Activated gamma-delta T cell (primary cell): ENCODE results near the gene TMEM95.

Experiments
- DNase-seq: peaks from one replicate; lab custom pipeline; 2025; lab: John Stamatoyannopoulos, UW

Gene TMEM95

DNA sequence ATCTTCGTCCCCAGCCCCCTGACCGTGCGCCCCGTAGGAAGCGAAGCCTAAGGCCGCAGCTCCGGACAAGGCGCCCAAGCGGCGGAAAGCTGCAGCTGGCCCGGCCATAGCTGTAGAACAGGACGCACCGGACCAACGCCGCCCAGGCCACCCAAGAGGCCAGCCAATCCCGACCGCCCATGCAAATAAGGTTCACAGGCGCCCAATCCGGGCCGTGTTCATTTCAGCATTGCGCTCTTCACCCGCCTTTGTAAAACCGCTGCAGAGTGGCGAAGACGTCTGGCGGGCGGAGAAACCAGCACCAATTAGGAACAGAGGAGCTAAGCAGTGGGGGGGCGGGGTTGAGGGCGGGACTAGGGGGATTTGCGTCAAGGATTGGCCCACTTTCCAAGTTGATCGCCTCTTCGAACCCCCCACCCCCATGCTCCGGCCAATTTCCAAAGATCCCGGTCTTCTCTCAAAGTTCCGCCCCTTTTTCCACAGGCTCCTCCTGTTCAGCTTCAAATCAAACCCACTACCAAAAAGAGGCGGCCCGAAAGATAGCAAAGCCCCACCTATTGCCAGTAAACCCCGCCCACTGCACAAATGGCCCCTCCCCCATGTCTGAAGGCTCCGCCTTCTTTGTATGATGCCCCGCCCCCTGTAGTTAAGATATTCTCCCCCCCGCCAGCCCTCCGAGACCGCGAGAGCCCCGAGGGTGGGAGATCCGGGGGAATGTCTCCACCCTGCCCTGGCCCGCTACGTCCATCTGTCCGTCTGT, 49.2 kb downstream of the TMEM95 start, which contains the start of gene TMEM256:
TMEM256 (minus strand) TSS at position 121 of the 760 bp plus-strand sequence; CDS start at position 108, 13 bp downstream.
- peak; percentile 79 for DNase-seq

DNA sequence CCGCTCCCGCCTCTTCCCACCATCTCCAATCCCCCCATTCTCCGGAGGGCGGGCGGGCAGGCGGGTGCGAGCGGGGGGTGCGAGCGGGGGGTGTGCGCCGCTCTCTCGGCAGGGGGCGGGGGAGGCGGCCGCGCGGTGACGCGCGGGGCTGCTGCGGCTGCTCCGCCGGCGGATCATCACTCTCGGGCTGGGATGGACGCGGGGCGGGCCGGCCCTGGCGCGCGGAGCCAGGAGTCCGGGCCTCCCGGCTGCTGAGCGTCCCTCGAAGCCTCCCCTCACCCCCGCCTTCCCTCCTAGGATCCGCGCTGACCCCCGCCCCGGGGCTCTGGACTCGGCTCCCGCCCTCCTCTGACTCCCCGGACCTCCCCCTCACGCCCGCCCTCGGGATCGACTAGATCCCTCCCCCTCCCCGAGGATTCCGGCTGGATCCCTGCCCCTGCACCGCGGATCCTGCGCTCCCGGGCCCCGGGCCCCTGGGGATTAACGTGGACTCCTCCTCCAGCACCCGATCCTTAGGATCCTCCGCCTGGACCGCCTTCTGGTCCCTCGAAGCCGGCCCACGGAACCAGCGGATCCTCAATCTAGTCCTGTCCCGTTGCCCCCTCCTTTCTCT, 49.9 kb downstream of the TMEM95 start:
- DNase-seq = peak; percentile 70

DNA sequence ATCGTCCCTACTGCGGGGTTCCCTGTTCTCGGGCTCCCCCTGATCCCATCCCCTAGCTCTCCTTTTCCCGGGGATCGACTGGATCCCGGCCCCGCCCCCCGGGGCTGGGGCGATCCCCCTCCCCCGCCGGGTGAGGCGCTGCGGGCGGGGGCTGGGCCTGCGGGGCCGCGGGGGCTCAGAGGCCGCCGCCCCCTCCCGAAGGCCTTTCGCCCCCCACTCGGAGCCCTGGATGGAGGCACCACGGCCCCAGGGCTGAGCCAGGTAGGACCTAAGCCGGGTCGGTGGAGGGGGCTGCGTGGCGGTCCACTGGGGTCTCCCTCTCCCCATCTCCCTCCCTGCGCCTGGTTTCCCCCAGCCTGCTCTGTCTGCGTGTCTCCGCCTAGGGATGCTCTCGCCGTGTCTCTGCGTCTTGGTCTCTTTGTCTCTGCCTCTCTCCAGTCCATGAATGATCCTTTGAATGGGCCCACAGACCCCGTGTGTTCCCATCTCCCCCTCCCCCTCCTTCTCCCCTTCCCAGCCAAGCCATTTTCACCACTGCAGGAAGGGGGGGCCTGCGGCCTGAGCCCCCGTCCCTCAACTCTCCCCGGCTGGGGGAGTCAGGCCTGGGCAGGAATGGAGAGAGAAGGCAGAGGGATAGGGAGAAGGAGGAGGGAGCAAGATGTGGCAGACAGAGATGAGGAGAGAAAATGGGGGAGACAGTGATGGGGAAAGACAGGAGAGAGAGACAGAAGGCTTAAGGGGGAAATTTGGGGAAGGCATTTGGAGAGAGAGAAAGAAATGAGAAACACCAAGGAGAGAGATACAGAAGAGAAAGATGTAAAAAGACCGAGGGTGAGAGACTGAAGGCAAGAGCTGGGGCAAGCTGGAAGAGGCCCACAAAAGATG, 50.6 kb downstream of the TMEM95 start:
- no peak for DNase-seq

DNA sequence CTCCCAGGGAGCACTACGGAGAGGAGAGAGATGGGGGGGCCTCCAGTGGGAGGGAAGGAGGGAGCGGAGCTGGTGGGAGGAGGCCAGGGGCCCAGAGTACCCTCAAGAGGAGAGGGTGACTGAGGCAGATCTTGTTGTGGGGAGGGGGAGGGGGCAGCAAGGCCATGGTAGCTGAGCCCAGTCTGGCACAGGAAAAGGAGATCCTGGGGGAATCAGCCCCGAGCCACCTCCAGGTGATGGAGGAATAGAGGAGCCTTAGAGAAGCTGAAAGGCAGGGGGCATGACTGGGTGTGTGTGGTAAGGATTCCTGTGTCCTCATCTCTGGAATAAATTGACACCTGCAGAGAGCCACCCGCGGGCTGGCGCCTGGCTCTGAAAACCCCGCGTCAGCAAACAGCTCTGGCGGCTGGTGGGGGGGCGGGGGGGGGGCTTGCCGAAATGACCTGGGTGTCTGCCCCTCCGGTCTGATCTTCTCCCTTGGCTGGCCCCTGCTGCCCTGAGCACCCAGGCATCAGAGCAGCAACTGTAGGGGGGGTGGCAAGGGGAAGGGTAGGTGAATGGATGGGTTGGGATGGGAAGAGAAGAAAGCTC, 51.4 kb downstream of the TMEM95 start:
- DNase-seq = no peak
